Endothelial cell of umbilical vein (primary cell): ENCODE results near the gene DSC1. TPM values are rescaled to one million over a fixed set of nuclear protein-coding genes. Genes with fewer than 3 reads are reported as not detected.

ENCODE experiments used
- BruUV-seq: library from RNA; stranded (reverse); fragments of 400-500 nt; replicated peaks from 2 replicates; lab custom pipeline; 2021; lab: Mats Ljungman, UMichigan
- CTCF ChIA-PET: fragments of 300-600, 350-600 bp; sonication (Branson Sonifier 250); formaldehyde crosslinking; loops from one replicate; lab custom pipeline; 2021; ENCODE audit warnings: antibody characterized with exemption, inconsistent platforms; lab: Charles Lee
- POLR2A ChIA-PET: fragments of 300-600, 350-600 bp; sonication (Branson Sonifier 250); formaldehyde crosslinking; loops from one replicate; lab custom pipeline; 2021; ENCODE audit warnings: antibody characterized with exemption, inconsistent platforms; lab: Charles Lee
- DNase-seq: peaks from one replicate; pipeline ENCODE4 v3.0.0-alpha.2; 2011; ENCODE audit warnings: low read depth, low spot score
- FAIRE-seq: peaks from 2 replicates; lab custom pipeline; 2011; peaks lifted over from hg19 to GRCh38; lab: Jason Lieb, UNC
- H2AFZ ChIP-seq: 2 replicates; pipeline ENCODE4 v1.6.0; 2012; ENCODE audit warnings: low read depth, low read length, control low read depth, inconsistent platforms
- H3K27ac ChIP-seq: 2 replicates; pipeline ENCODE4 v1.5.1; 2011; ENCODE audit warnings: low read depth, mild to moderate bottlenecking, control low read depth, low read length, moderate library complexity; ENCODE audit not compliant: insufficient read depth
- H3K27me3 ChIP-seq, 2 experiments: 2 replicates each; pipeline versions ENCODE4 v1.6.0 to v1.6.1; 2011; ENCODE audit warnings: low read length in 2 of 2, mixed read lengths in 1 of 2; ENCODE audit not compliant: control insufficient read depth in 2 of 2, insufficient read depth in 2 of 2
- H3K36me3 ChIP-seq, 2 experiments: 2 replicates in 1 of 2; 3 replicates in 1 of 2; pipeline ENCODE4 v1.5.1; 2011; ENCODE audit warnings: low read length in 2 of 2, mild to moderate bottlenecking in 1 of 2, moderate library complexity in 1 of 2; ENCODE audit not compliant: control insufficient read depth in 2 of 2, insufficient read depth in 2 of 2; ENCODE audit errors: extremely low read depth in 1 of 2
- H3K4me1 ChIP-seq: 3 replicates; pipeline ENCODE4 v1.5.1; 2011; ENCODE audit warnings: mild to moderate bottlenecking, low read length; ENCODE audit not compliant: control insufficient read depth, insufficient read depth; ENCODE audit errors: extremely low read depth
- H3K4me2 ChIP-seq: 2 replicates; pipeline ENCODE4 v1.6.1; 2011; ENCODE audit warnings: low read length, control low read depth, mixed read lengths; ENCODE audit not compliant: insufficient read depth
- H3K4me3 ChIP-seq, 3 experiments: fragments of 200-600 bp in 1 of 3; sonication (generic), shearing (Covaris generic) in 1 of 3; replicated peaks in 1 of 3; 2 replicates each; pipeline ENCODE4 v1.5.1; 2011 to 2016; ENCODE audit warnings: control low read depth in 3 of 3, low read length in 3 of 3, mild to moderate bottlenecking in 2 of 3, inconsistent platforms in 1 of 3, low read depth in 1 of 3, moderate library complexity in 1 of 3; ENCODE audit not compliant: insufficient read depth in 1 of 3
- H3K79me2 ChIP-seq: 2 replicates; pipeline ENCODE4 v1.6.0; 2012; ENCODE audit warnings: low read length, inconsistent platforms; ENCODE audit not compliant: control insufficient read depth, insufficient read depth
- H3K9ac ChIP-seq: replicated peaks from 2 replicates; pipeline ENCODE3; 2011; ENCODE audit warnings: low read length, control low read depth; ENCODE audit not compliant: insufficient read depth; ENCODE audit errors: extremely low read depth
- H3K9me1 ChIP-seq: replicated peaks from 3 replicates; pipeline ENCODE4 v1.6.0; 2011; ENCODE audit warnings: mild to moderate bottlenecking, low read length; ENCODE audit not compliant: control insufficient read depth, insufficient read depth; ENCODE audit errors: extremely low read depth
- H3K9me3 ChIP-seq: replicated peaks from 2 replicates; pipeline ENCODE4 v1.5.1; 2012; ENCODE audit warnings: low read length, inconsistent platforms; ENCODE audit not compliant: control insufficient read depth, insufficient read depth
- H4K20me1 ChIP-seq: replicated peaks from 2 replicates; pipeline ENCODE3; 2011; ENCODE audit warnings: mild to moderate bottlenecking, low read length; ENCODE audit not compliant: control insufficient read depth, insufficient read depth; ENCODE audit errors: extremely low read depth
- EZH2 ChIP-seq: IDR thresholded peaks from 2 replicates; pipeline ENCODE4 v1.6.1; 2012; ENCODE audit warnings: borderline replicate concordance, low read depth, mild to moderate bottlenecking, moderate library complexity, low read length, inconsistent platforms; ENCODE audit not compliant: severe bottlenecking
- FOS ChIP-seq: IDR thresholded peaks from 2 replicates; pipeline ENCODE4 v1.6.1; 2011; ENCODE audit warnings: mild to moderate bottlenecking, low read length, moderate library complexity, borderline replicate concordance; ENCODE audit not compliant: insufficient read depth
- GATA2 ChIP-seq: IDR thresholded peaks from 2 replicates; pipeline ENCODE4 v1.7.0; 2011; ENCODE audit warnings: low read depth, mild to moderate bottlenecking, moderate library complexity, mixed read lengths, low read length; ENCODE audit not compliant: insufficient read length, insufficient read depth
- JUN ChIP-seq: IDR thresholded peaks from 2 replicates; pipeline ENCODE4 v1.6.1; 2011; ENCODE audit warnings: borderline replicate concordance, low read depth; ENCODE audit not compliant: insufficient read length, insufficient read depth
- MYC ChIP-seq: IDR thresholded peaks from one replicate; pipeline ENCODE4 v1.6.1; 2011; ENCODE audit warnings: mild to moderate bottlenecking, low read depth, low read length
- POLR2A ChIP-seq: IDR thresholded peaks from 2 replicates; pipeline ENCODE4 v1.6.1; 2012; ENCODE audit warnings: low read depth, mild to moderate bottlenecking, control low read depth, low read length
- POLR2AphosphoS5 ChIP-seq: IDR thresholded peaks from 2 replicates; pipeline ENCODE4 v1.6.1; 2012; ENCODE audit warnings: low read depth, mild to moderate bottlenecking, control low read depth, low read length, moderate library complexity; ENCODE audit not compliant: insufficient read depth
- dilution Hi-C: fragments of 300-500 bp; cut with MboI; formaldehyde crosslinking; loops from one replicate; pipeline ENCODE4 v1.15.0; 2019; ENCODE audit warnings: low sequenced_read_pairs; ENCODE audit not compliant: extremely low pct_ligation_motif_present
- intact Hi-C: fragments of 100-400 bp; cut with micrococcal nuclease; formaldehyde crosslinking; loops from one replicate; pipeline ENCODE4 v1.10.0; 2022
- polyA plus RNA-seq, 4 experiments: library from polyadenylated mRNA; depleted of rRNA in 3 of 4; stranded (reverse) in 3 of 4; unstranded in 1 of 4; fragments of >200 nt; gene quantifications; 2 replicates each; pipeline versions ENCODE4 v1.2.1 to v1.2.3, GENCODE V29; 2011 to 2012; ENCODE audit warnings: missing spikeins in 1 of 4
- total RNA-seq: library from RNA; stranded (reverse); gene quantifications from 2 replicates; pipeline ENCODE4 v1.2.3, GENCODE V29; 2021
- TF ChIP-seq, protein P1 (sequence below): IDR thresholded peaks from 2 replicates; pipeline ENCODE4 v1.6.1; 2011; ENCODE audit not compliant: insufficient read depth, insufficient read length
- TF ChIP-seq, protein P2 (sequence below), 2 donors: IDR thresholded peaks; 1 replicate in 1 of 2; 2 replicates in 1 of 2; pipeline ENCODE4 v1.5.1; 2011; ENCODE audit warnings: low read length in 2 of 2, mild to moderate bottlenecking in 2 of 2, moderate library complexity in 2 of 2, control low read depth in 1 of 2, inconsistent platforms in 1 of 2, low read depth in 1 of 2; ENCODE audit not compliant: insufficient read depth in 1 of 2; ENCODE audit errors: extremely low read depth in 1 of 2

DSC1 gene
- total and polyA plus RNA-seq, 2 donors (not counting 3 experiments of a cell fraction or from before 2014, with no cell fraction given), result not detected

DNA sequence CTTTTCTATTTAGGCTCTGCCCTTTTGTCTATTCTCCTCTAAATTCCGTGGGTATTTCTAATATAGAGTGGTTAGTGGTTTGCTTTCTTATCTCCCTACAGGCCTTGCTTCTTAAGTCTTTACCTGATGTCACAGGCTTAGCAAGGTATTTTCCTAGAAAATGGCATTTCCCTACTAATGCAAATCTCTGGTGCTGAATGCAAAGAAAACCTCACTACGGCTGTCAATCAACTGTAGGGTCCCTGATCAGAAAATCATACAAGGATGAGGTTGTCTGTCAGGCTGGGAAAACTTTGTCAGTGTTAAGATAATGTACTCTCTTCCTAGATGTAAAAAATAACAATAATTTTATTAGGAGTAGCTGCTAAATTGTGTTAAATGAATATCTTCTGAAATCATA, 27.1 kb upstream of the DSC1 start:
- CTCF ChIA-PET, result no interaction called here
- no peak for FAIRE-seq
- DNase-seq, result no peak
- BruUV-seq, result no TSS peak
- Histone ChIP-seq H4K20me1 (no peaks in the 10 kb centered on the region), H3K9ac (no peak overlapping the region), H3K9me1 (no peaks in the 10 kb centered on the region), H3K9me3 (no peaks in the 10 kb centered on the region), H3K79me2 (no peaks in the 10 kb centered on the region), H2AFZ (no peak overlapping the region), H3K27me3 (no peaks in the 10 kb centered on the region), H3K4me1 (no peaks in the 10 kb centered on the region), H3K4me2 (no peak overlapping the region), H3K27ac (no peak overlapping the region), H3K36me3 (no peaks in the 10 kb centered on the region), H3K4me3 (no peak overlapping the region)
- dilution Hi-C loops (no loop called here), intact Hi-C loops (no loop called here)
- TF ChIP-seq EZH2 (no peak), POLR2AphosphoS5 (no peak), FOS (no peak), POLR2A (no peak), MYC (no peak), GATA2 (no peak), JUN (no peak)
- TF ChIP-seq, protein P1, sequence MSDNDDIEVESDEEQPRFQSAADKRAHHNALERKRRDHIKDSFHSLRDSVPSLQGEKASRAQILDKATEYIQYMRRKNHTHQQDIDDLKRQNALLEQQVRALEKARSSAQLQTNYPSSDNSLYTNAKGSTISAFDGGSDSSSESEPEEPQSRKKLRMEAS, result no peak
- TF ChIP-seq, protein P2, sequence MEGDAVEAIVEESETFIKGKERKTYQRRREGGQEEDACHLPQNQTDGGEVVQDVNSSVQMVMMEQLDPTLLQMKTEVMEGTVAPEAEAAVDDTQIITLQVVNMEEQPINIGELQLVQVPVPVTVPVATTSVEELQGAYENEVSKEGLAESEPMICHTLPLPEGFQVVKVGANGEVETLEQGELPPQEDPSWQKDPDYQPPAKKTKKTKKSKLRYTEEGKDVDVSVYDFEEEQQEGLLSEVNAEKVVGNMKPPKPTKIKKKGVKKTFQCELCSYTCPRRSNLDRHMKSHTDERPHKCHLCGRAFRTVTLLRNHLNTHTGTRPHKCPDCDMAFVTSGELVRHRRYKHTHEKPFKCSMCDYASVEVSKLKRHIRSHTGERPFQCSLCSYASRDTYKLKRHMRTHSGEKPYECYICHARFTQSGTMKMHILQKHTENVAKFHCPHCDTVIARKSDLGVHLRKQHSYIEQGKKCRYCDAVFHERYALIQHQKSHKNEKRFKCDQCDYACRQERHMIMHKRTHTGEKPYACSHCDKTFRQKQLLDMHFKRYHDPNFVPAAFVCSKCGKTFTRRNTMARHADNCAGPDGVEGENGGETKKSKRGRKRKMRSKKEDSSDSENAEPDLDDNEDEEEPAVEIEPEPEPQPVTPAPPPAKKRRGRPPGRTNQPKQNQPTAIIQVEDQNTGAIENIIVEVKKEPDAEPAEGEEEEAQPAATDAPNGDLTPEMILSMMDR (IDR thresholded peaks at IDR 0.05; ENCODE audit: extremely low read depth in 1 of 2, insufficient read depth in 1 of 2, low read depth in 1 of 2, low read length in 2 of 2), result no peak
- POLR2A ChIA-PET, result no interaction called here
